B cell (primary cell): Measurements from ENCODE around the gene CPSF2. TPM values are rescaled to one million over a fixed set of nuclear protein-coding genes. Genes with fewer than 3 reads are reported as not detected.

Experiments
- ATAC-seq: fragments of 200-7000 bp; cut with Tn5 transposase; one replicate; pipeline ENCODE4 v1.10.0; 2021; ENCODE audit warnings: low read depth, mild to moderate bottlenecking, moderate number of reproducible peaks, moderate library complexity
- CTCF ChIA-PET: fragments of 350-600 bp; sonication (Branson Sonifier 250); formaldehyde crosslinking; loops from one replicate; lab custom pipeline; 2021; ENCODE audit warnings: antibody characterized with exemption, inconsistent platforms; lab: Charles Lee
- POLR2A ChIA-PET: fragments of 350-600 bp; sonication (Branson Sonifier 250); formaldehyde crosslinking; loops from one replicate; lab custom pipeline; 2021; ENCODE audit warnings: antibody characterized with exemption; lab: Charles Lee
- DNase-seq: peaks from one replicate; pipeline ENCODE4 v3.0.0; 2013
- H2AFZ ChIP-seq: 2 replicates; pipeline ENCODE4 v1.6.1; 2012; ENCODE audit warnings: mild to moderate bottlenecking, low read depth, low read length; ENCODE audit not compliant: insufficient read depth, poor library complexity, severe bottlenecking
- H3K27ac ChIP-seq, 2 donors: 1 replicate in 1 of 2; 2 replicates in 1 of 2; pipeline ENCODE4 v1.5.1; 2012 to 2013; ENCODE audit warnings: low read length in 2 of 2, mild to moderate bottlenecking in 2 of 2, moderate library complexity in 1 of 2
- H3K27me3 ChIP-seq, 4 experiments: fragments of 200-600 bp in 1 of 4; sonication (generic) in 1 of 4; replicated peaks in 1 of 4; 1 replicate in 2 of 4; 2 replicates in 2 of 4; pipeline versions ENCODE4 v1.6.1 to v1.7.0; 2013 to 2016; ENCODE audit warnings: low read length in 3 of 4, mild to moderate bottlenecking in 2 of 4, mixed read lengths in 1 of 4, moderate library complexity in 1 of 4; ENCODE audit not compliant: insufficient read depth in 4 of 4, control insufficient read depth in 3 of 4; ENCODE audit errors: control extremely low read depth in 1 of 4
- H3K36me3 ChIP-seq, 2 experiments: replicated peaks in 1 of 2; 1 replicate in 1 of 2; 2 replicates in 1 of 2; pipeline versions ENCODE4 v1.6.1 to v1.7.1; 2013; ENCODE audit warnings: low read length in 1 of 2; ENCODE audit not compliant: insufficient read depth in 2 of 2, control insufficient read depth in 1 of 2; ENCODE audit errors: control extremely low read depth in 1 of 2, extremely low read depth in 1 of 2
- H3K4me1 ChIP-seq, 2 donors: fragments of 200-600 bp in 1 of 2; sonication (generic) in 1 of 2; 1 replicate in 1 of 2; 2 replicates in 1 of 2; pipeline versions ENCODE4 v1.5.1 to v1.6.1; 2013 to 2017; ENCODE audit warnings: low read length in 2 of 2; ENCODE audit not compliant: control insufficient read depth in 2 of 2, insufficient read depth in 2 of 2
- H3K4me2 ChIP-seq: replicated peaks from 2 replicates; pipeline ENCODE3; 2012; ENCODE audit warnings: mild to moderate bottlenecking, low read depth, low read length; ENCODE audit not compliant: poor library complexity, severe bottlenecking
- H3K4me3 ChIP-seq, 5 experiments: fragments of 200-600 bp in 1 of 5; sonication (generic) in 1 of 5; 1 replicate in 3 of 5; 2 replicates in 2 of 5; pipeline versions ENCODE4 v1.5.1 to v1.7.0; 2011 to 2016; ENCODE audit warnings: low read length in 4 of 5, mild to moderate bottlenecking in 4 of 5, low read depth in 2 of 5, control low read depth in 1 of 5, moderate library complexity in 1 of 5; ENCODE audit not compliant: insufficient read depth in 1 of 5; ENCODE audit errors: control extremely low read depth in 1 of 5, extremely low read depth in 1 of 5
- H3K79me2 ChIP-seq: fragments of 200-600 bp; sonication (generic); one replicate; pipeline ENCODE4 v1.6.0; 2016; ENCODE audit warnings: low read length; ENCODE audit not compliant: control insufficient read depth, insufficient read depth
- H3K9ac ChIP-seq: fragments of 200-600 bp; sonication (generic); 2 replicates; pipeline ENCODE4 v1.6.1; 2017; ENCODE audit warnings: mild to moderate bottlenecking, low read length, moderate library complexity
- H3K9me3 ChIP-seq, 3 donors: one replicate each; pipeline versions ENCODE4 v1.6.1 to v1.7.1; 2013; ENCODE audit warnings: low read length in 2 of 3; ENCODE audit not compliant: control insufficient read depth in 2 of 3, insufficient read depth in 1 of 3; ENCODE audit errors: control extremely low read depth in 1 of 3
- H4K20me1 ChIP-seq: 2 replicates; pipeline ENCODE4 v1.6.0; 2012; ENCODE audit warnings: mild to moderate bottlenecking, low read length; ENCODE audit not compliant: insufficient read depth, control insufficient read depth, poor library complexity, severe bottlenecking
- H3K27ac Mint-ChIP-seq: one replicate; pipeline ENCODE4 v1.8.0; 2021; ENCODE audit warnings: mixed read lengths
- H3K27me3 Mint-ChIP-seq: one replicate; pipeline ENCODE4 v1.8.0; 2021; ENCODE audit warnings: mixed read lengths
- H3K4me1 Mint-ChIP-seq: one replicate; pipeline ENCODE4 v1.8.0; 2021; ENCODE audit warnings: mixed read lengths
- H3K4me3 Mint-ChIP-seq: one replicate; pipeline ENCODE4 v1.8.0; 2021; ENCODE audit warnings: mixed read lengths
- H3K9me3 Mint-ChIP-seq: one replicate; pipeline ENCODE4 v1.8.0; 2022; ENCODE audit warnings: mixed read lengths; ENCODE audit not compliant: insufficient read depth
- CTCF ChIP-seq: fragments of 200-600 bp; IDR thresholded peaks from one replicate; pipeline ENCODE4 v1.8.0; 2022; ENCODE audit warnings: antibody characterized with exemption, mild to moderate bottlenecking
- EZH2 ChIP-seq: IDR thresholded peaks from 2 replicates; pipeline ENCODE4 v1.6.1; 2012; ENCODE audit warnings: borderline replicate concordance, low read depth, mild to moderate bottlenecking, moderate library complexity, low read length; ENCODE audit not compliant: insufficient read depth, poor library complexity, severe bottlenecking
- WGBS: methylation state at CpG from one replicate; pipeline ENCODE4 v1.1.5; 2013; ENCODE audit warnings: missing lambda C conversion rate; ENCODE audit not compliant: insufficient coverage; 5-methylcytosine and 5-hydroxymethylcytosine counted together
- intact Hi-C: fragments of 100-400 bp; cut with micrococcal nuclease; formaldehyde crosslinking; loops from one replicate; pipeline ENCODE4 v1.10.0; 2022
- polyA plus RNA-seq: library from polyadenylated mRNA; depleted of rRNA; stranded (reverse); fragments of >200 nt; gene quantifications from 2 replicates; pipeline ENCODE4 v1.2.3, GENCODE V29; 2012
- total RNA-seq, 2 donors: library from RNA; stranded (reverse); fragments of 120-200 nt in 1 of 2; gene quantifications; 1 replicate in 1 of 2; 2 replicates in 1 of 2; pipeline versions ENCODE4 v1.2.3 to v1.2.4, GENCODE V29; 2013 to 2022

The CPSF2 gene
- total and polyA plus RNA-seq, 2 donors (not counting 1 experiment from before 2014, with no cell fraction given), result 5.2 to 42.6 TPM

- POLR2A ChIA-PET, result no interaction called here
- no peak for TF ChIP-seq EZH2
- TF ChIP-seq CTCF, result no peak
- Mint-ChIP-seq H3K4me3 (no peak overlapping the region), H3K4me1 (no peaks in the 10 kb centered on the region), H3K27ac (no peak overlapping the region), H3K9me3 (no peaks in the 10 kb centered on the region), H3K27me3 (peaks cover 40% of the 10 kb centered on the region)
- DNase-seq, result no peak
- Histone ChIP-seq H3K79me2 (no peaks in the 10 kb centered on the region), H2AFZ (no peak overlapping the region), H3K27me3 (peaks cover 0 to 9% (median 0%) of the 10 kb centered on the region in 4 experiments), H3K36me3 (no peaks in the 10 kb centered on the region), H3K4me3 (no peak overlapping the region), H3K4me1 (no peaks in the 10 kb centered on the region), H3K4me2 (no peak overlapping the region), H4K20me1 (no peaks in the 10 kb centered on the region), H3K9me3 (peaks cover 0 to 8% (median 0%) of the 10 kb centered on the region in 3 donors), H3K9ac (no peak overlapping the region), H3K27ac (no peak overlapping the region)
- intact Hi-C loops, result no loop called here
- CTCF ChIA-PET, result no interaction called here
- WGBS, result no CpG with 5 or more reads among the region's 2 CpGs
- no peak for ATAC-seq
Measured at GRCh38 chr14:92204792-92205191, 83.0 kb downstream of the CPSF2 start.

GRCh38 chr14:92207012-92207927 lies 85.5 kb downstream of the CPSF2 start:
- intact Hi-C loops, result no loop called here
- no peak overlapping the region for H3K27ac ChIP-seq
- H3K4me2 ChIP-seq, result no peak overlapping the region
- peaks cover 28% of the 10 kb centered on the region for H3K27me3 Mint-ChIP-seq
- ChIA-PET POLR2A (no interaction called here), CTCF (no interaction called here)
- H3K9me3 Mint-ChIP-seq, result peaks cover 2% of the 10 kb centered on the region
- TF ChIP-seq CTCF, result no peak
- no peak for TF ChIP-seq EZH2
- H4K20me1 ChIP-seq, result no peaks in the 10 kb centered on the region
- no peak overlapping the region for H3K4me3 ChIP-seq
- H3K9me3 ChIP-seq, result peaks cover 0 to 22% (median 0%) of the 10 kb centered on the region in 3 donors
- peaks cover 0 to 5% (median 0%) of the 10 kb centered on the region in 4 experiments for H3K27me3 ChIP-seq
- no peak overlapping the region for H3K9ac ChIP-seq
- H3K27ac Mint-ChIP-seq, result no peak overlapping the region
- no peak overlapping the region for H3K4me3 Mint-ChIP-seq
- no peaks in the 10 kb centered on the region for H3K79me2 ChIP-seq
- H3K36me3 ChIP-seq, result no peaks in the 10 kb centered on the region
- ATAC-seq (no peak), DNase-seq (no peak)
- 70% methylated on average over 15 of the region's 17 CpGs for WGBS
- H2AFZ ChIP-seq, result no peak overlapping the region
- no peaks in the 10 kb centered on the region for H3K4me1 Mint-ChIP-seq
- H3K4me1 ChIP-seq, result no peaks in the 10 kb centered on the region
